SKM-1 (cell line): ENCODE measurements around the gene NCKIPSD.

Experiments
- DNase-seq: peaks from one replicate; lab custom pipeline; 2025; ENCODE audit not compliant: unreplicated experiment; lab: John Stamatoyannopoulos, UW

NCKIPSD gene

GRCh38 chr3:48625600-48625999 is 60.1 kb downstream of the NCKIPSD start:
- DNase-seq, result no peak

GRCh38 chr3:48624767-48625166 is 60.9 kb downstream of the NCKIPSD start:
- DNase-seq, result no peak

GRCh38 chr3:48623851-48624547 is 61.7 kb downstream of the NCKIPSD start:
- no peak for DNase-seq
